K562 (cell line): Measurements from ENCODE around the gene CNPY4. TPM values are rescaled to one million over a fixed set of nuclear protein-coding genes. Genes with fewer than 3 reads are reported as not detected.

Experiments
- ATAC-seq: fragments of 200-7000 bp; cut with Tn5 transposase; 3 replicates; pipeline ENCODE4 v1.9.1; 2020; ENCODE audit warnings: moderate library complexity
- BruUV-seq: library from RNA; stranded (reverse); fragments of 400-500 nt; replicated peaks from 2 replicates; lab custom pipeline; 2021; lab: Mats Ljungman, UMichigan
- CTCF ChIA-PET: fragments of 300-600 bp; formaldehyde crosslinking; extraction: SDS; loops from one replicate; lab custom pipeline; 2021; ENCODE audit warnings: low intra/inter-chr PET ratio; lab: Yijun Ruan, JAX
- POLR2A ChIA-PET: fragments of 300-600, 350-650 bp; sonication (Branson Sonifier 250); formaldehyde crosslinking; extraction: SDS; loops from one replicate; lab custom pipeline; 2021; ENCODE audit warnings: antibody characterized with exemption, inconsistent platforms; lab: Yijun Ruan, JAX
- DNase-seq, 4 experiments: peaks; one replicate each; pipeline versions ENCODE4 v3.0.0 to v3.0.0-alpha.2; 2011 to 2018; ENCODE audit warnings: low spot score in 3 of 4, mixed read lengths in 3 of 4; ENCODE audit errors: extremely low read depth in 1 of 4
- FAIRE-seq: peaks from 2 replicates; lab custom pipeline; 2011; peaks lifted over from hg19 to GRCh38; lab: Jason Lieb, UNC
- H2AFZ ChIP-seq: 2 replicates; pipeline ENCODE4 v1.6.0; 2011; ENCODE audit warnings: low read depth, low read length, control low read depth, inconsistent platforms
- H3K27ac ChIP-seq: fragments of 200-600 bp; 3 replicates; pipeline ENCODE4 v1.8.0; 2011; ENCODE audit warnings: low read depth, mild to moderate bottlenecking, control low read depth, inconsistent platforms, low read length, moderate library complexity, mixed read lengths; ENCODE audit errors: extremely low read depth
- H3K27me3 ChIP-seq, 2 experiments: fragments of 300-600 bp in 1 of 2; 2 replicates in 1 of 2; 3 replicates in 1 of 2; pipeline versions ENCODE4 v1.6.0 to v1.8.0; 2011; ENCODE audit warnings: inconsistent platforms in 2 of 2, low read length in 2 of 2, mild to moderate bottlenecking in 1 of 2, mixed read lengths in 1 of 2, moderate library complexity in 1 of 2; ENCODE audit not compliant: control insufficient read depth in 2 of 2, insufficient read depth in 2 of 2
- H3K36me3 ChIP-seq: fragments of 300-600 bp; 3 replicates; pipeline ENCODE4 v1.8.0; 2011; ENCODE audit warnings: mild to moderate bottlenecking, low read length, inconsistent platforms; ENCODE audit not compliant: control insufficient read depth, insufficient read depth
- H3K4me1 ChIP-seq, 2 experiments: fragments of 200-600 bp in 1 of 2; replicated peaks in 1 of 2; 2 replicates in 1 of 2; 3 replicates in 1 of 2; pipeline versions ENCODE4 v1.5.1 to v1.8.0; 2011; ENCODE audit warnings: inconsistent platforms in 2 of 2, low read length in 2 of 2, mild to moderate bottlenecking in 1 of 2, mixed read lengths in 1 of 2, moderate library complexity in 1 of 2; ENCODE audit not compliant: control insufficient read depth in 2 of 2, insufficient read depth in 2 of 2
- H3K4me2 ChIP-seq: 2 replicates; pipeline ENCODE4 v1.6.1; 2011; ENCODE audit warnings: low read length, control low read depth, inconsistent platforms, mixed read lengths; ENCODE audit not compliant: insufficient read depth
- H3K4me3 ChIP-seq: fragments of 200-600 bp; sonication (generic), shearing (Covaris generic); 2 replicates; pipeline ENCODE4 v1.5.1; 2016; ENCODE audit warnings: control low read depth, inconsistent platforms
- H3K79me2 ChIP-seq: fragments of 200-600 bp; 3 replicates; pipeline ENCODE4 v1.8.0; 2011; ENCODE audit warnings: low read length, inconsistent platforms; ENCODE audit not compliant: control insufficient read depth, insufficient read depth
- H3K9ac ChIP-seq, 2 experiments: 2 replicates each; pipeline versions ENCODE4 v1.6.0 to v1.6.1; 2011; ENCODE audit warnings: low read depth in 2 of 2, low read length in 2 of 2, control low read depth in 1 of 2, inconsistent platforms in 1 of 2, mild to moderate bottlenecking in 1 of 2, mixed read lengths in 1 of 2; ENCODE audit not compliant: insufficient read depth in 1 of 2
- H3K9me1 ChIP-seq: one replicate; pipeline ENCODE4 v1.6.0; 2011; ENCODE audit warnings: inconsistent platforms, mild to moderate bottlenecking, low read length, moderate library complexity; ENCODE audit not compliant: control insufficient read depth, insufficient read depth
- H3K9me3 ChIP-seq: replicated peaks from 2 replicates; pipeline ENCODE4 v1.5.1; 2011; ENCODE audit warnings: low read depth, low read length, inconsistent platforms; ENCODE audit not compliant: control insufficient read depth, insufficient read depth
- H4K20me1 ChIP-seq: replicated peaks from 2 replicates; pipeline ENCODE4 v1.6.1; 2011; ENCODE audit warnings: low read length, inconsistent platforms, mixed read lengths; ENCODE audit not compliant: control insufficient read depth, insufficient read depth
- E2F6 ChIP-seq, 2 experiments: IDR thresholded peaks; 2 replicates each; pipeline ENCODE4 v1.6.1; 2011; ENCODE audit warnings: borderline replicate concordance in 1 of 2, control low read depth in 1 of 2, low read depth in 1 of 2, low read length in 1 of 2, mild to moderate bottlenecking in 1 of 2, mixed read lengths in 1 of 2, moderate library complexity in 1 of 2; ENCODE audit not compliant: insufficient read depth in 1 of 2, insufficient read length in 1 of 2, poor library complexity in 1 of 2, severe bottlenecking in 1 of 2; ENCODE audit errors: extremely low read depth in 1 of 2
- POLR2A ChIP-seq: fragments of 450-650 bp; conservative IDR thresholded peaks from 2 replicates; pipeline ENCODE4 v1.6.1; 2016
- SOX6 ChIP-seq: fragments of 450-650 bp; IDR thresholded peaks from 2 replicates; pipeline ENCODE4 v1.6.1; 2014; ENCODE audit warnings: mild to moderate bottlenecking
- SUPT5H ChIP-seq: fragments of 450-650 bp; IDR thresholded peaks from 2 replicates; pipeline ENCODE4 v1.6.1; 2016
- ZNF175 ChIP-seq: fragments of 200-800 bp; sonication (Bioruptor generic); IDR thresholded peaks from 2 replicates; pipeline ENCODE4 v1.6.1; 2016; ENCODE audit warnings: low read depth, mild to moderate bottlenecking, missing genetic modification characterization, missing compliant biosample characterization
- WGBS: fragments of 100-300 bp; shearing (Covaris generic); methylation state at CpG from one replicate; pipeline ENCODE4 v1.1.6; 2016; ENCODE audit warnings: low coverage, mixed read lengths; ENCODE audit not compliant: insufficient coverage; ENCODE audit errors: missing lambda C conversion rate; 5-methylcytosine and 5-hydroxymethylcytosine counted together
- in situ Hi-C: fragments of 300-500 bp; cut with MboI; formaldehyde crosslinking; loops from 4 replicates; pipeline ENCODE4 v1.15.0; 2018; ENCODE audit warnings: inconsistent platforms, mixed read lengths
- intact Hi-C: fragments of 100-400 bp; cut with micrococcal nuclease; formaldehyde crosslinking; loops from 2 replicates; pipeline ENCODE4 v1.14.2; 2022
- polyA plus RNA-seq, 8 experiments: library from polyadenylated mRNA; depleted of rRNA in 4 of 8; stranded (reverse) in 5 of 8; unstranded in 3 of 8; fragments of >200 nt; fragmentation: Nextera tagmentation in 2 of 8; fragmentation: Illumina TruSeq in 1 of 8; extraction: Ambion mirVana in 2 of 8; extraction: Trizol in 1 of 8; gene quantifications; 2 replicates each; pipeline versions ENCODE4 v1.2.1 to v1.2.3, GENCODE V29; 2011 to 2014; ENCODE audit warnings: inconsistent platforms in 1 of 8, missing spikeins in 1 of 8
- total RNA-seq, 7 experiments: library from RNA; depleted of rRNA in 6 of 7; stranded (reverse); fragments of >200 nt in 6 of 7; fragmentation: Illumina TruSeq in 2 of 7; extraction: Trizol in 2 of 7; gene quantifications; 2 replicates each; pipeline versions ENCODE4 v1.2.1 to v1.2.3, GENCODE V29; 2011 to 2021; ENCODE audit warnings: low replicate concordance in 1 of 7

CNPY4 gene
- total and polyA plus RNA-seq, 9 of the 15 experiments (the other 6 are each of a cell fraction or from before 2014, with no cell fraction given), result 1.9 to 11.2 (median 7.0) TPM

DNA sequence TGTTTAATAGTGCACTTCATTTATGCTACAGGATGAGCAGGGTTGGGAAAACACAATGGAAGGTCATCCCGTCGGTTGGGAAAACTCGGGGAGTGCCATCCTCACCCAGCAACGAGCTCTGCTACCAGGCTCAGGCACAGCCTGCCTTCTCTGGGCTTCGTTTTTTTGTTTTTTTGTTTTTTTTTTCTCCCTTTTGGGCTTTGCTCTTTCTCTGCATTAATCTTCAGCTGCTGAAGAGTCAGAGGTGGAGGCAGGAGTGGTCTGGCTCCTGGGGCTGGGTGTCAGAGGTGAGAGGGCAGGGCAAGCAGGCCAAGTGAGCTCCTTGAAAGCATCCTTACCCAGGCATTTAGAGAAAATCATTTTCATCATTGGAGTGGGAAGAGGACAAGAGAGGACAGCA lies 49.4 kb upstream of the CNPY4 start:
- Histone ChIP-seq H3K9ac (no peak overlapping the region), H3K27me3 (no peaks in the 10 kb centered on the region), H3K4me2 (no peak overlapping the region), H3K36me3 (peaks cover 62% of the 10 kb centered on the region), H2AFZ (no peak overlapping the region), H3K4me1 (peaks cover 0 to 5% of the 10 kb centered on the region in 2 experiments; a peak in 2 of 5 replicates), H3K9me1 (no peaks in the 10 kb centered on the region)
- in situ Hi-C loops, result no loop called here
- 100% methylated on average over 5 of the region's 5 CpGs for WGBS
- intact Hi-C loops, result no loop called here
- TF ChIP-seq POLR2A, result 0 out of 2 replicates have a peak, but pooled peaks have one; percentile 57
- TF ChIP-seq ZNF175, result no peak
- TF ChIP-seq E2F6 (IDR thresholded peaks at IDR 0.05; ENCODE audit: borderline replicate concordance in 1 of 2, extremely low read depth in 1 of 2, insufficient read depth in 1 of 2, insufficient read length in 1 of 2, low read depth in 1 of 2, low read length in 1 of 2, poor library complexity in 1 of 2, severe bottlenecking in 1 of 2), result peak in 1 of 2 experiments; percentile 9
- TF ChIP-seq SOX6, result 0 out of 2 replicates have a peak, but pooled peaks have one; percentile 22
- peak; percentile 64; the same call in 1 of the 2 replicates for TF ChIP-seq SUPT5H
- TF ChIP-seq, all 486 proteins: peak for 4
- H3K27ac ChIP-seq, result no peak overlapping the region
- peaks cover 44% of the 10 kb centered on the region for H3K9me3 ChIP-seq
- FAIRE-seq, result no peak
- ChIA-PET CTCF (no interaction called here), POLR2A (interaction anchor here (1.5 to 2.4 kb wide), 2 partner anchors 10 to 15 kb away, joined by 4 to 8 read pairs; no protein-coding TSS in a partner anchor)
- no peak overlapping the region for H3K4me3 ChIP-seq
- ATAC-seq, result no peak
- BruUV-seq, result no TSS peak
- no peaks in the 10 kb centered on the region for H3K79me2 ChIP-seq
- no peak for DNase-seq
- no peaks in the 10 kb centered on the region for H4K20me1 ChIP-seq
